ENCODE results near the gene INTS1. TPM values are rescaled to one million over a fixed set of nuclear protein-coding genes. Genes with fewer than 3 reads are reported as not detected.

Gene INTS1
- total and polyA plus RNA-seq, 2 of the 4 experiments (the other 2 are of a cell fraction) = 9.3 to 40.1 TPM

GRCh38 chr7:1503816-1504775, at the start of gene INTS1 (continued):
- TF ChIP-seq RFX5 (IDR thresholded peaks at IDR 0.05; ENCODE audit: low read depth, low read length) = no peak
- TF ChIP-seq MXI1 (IDR thresholded peaks at IDR 0.05; ENCODE audit: borderline replicate concordance, low read depth, low read length) = peak; percentile 90
- TF ChIP-seq USF2 (IDR thresholded peaks at IDR 0.05; ENCODE audit: low read depth, low read length) = no peak
- TF ChIP-seq CEBPB (IDR thresholded peaks at IDR 0.05; ENCODE audit: low read depth, low read length) = no peak
- peak; percentile 24; the same call in 1 of the 2 replicates for TF ChIP-seq MAZ (IDR thresholded peaks at IDR 0.05; ENCODE audit: borderline replicate concordance, low read depth, low read length)
- no peak for TF ChIP-seq MAFK (IDR thresholded peaks at IDR 0.05; ENCODE audit: low read depth, low read length)
- no peak for TF ChIP-seq CHD1 (IDR thresholded peaks at IDR 0.05; ENCODE audit: low read depth, low read length)
- peak; percentile 15; the same call in 1 of the 2 replicates for TF ChIP-seq BHLHE40 (IDR thresholded peaks at IDR 0.05; ENCODE audit: low read depth, low read length)

Data from IMR-90 (cell line).